22Rv1 (cell line): ENCODE measurements around the gene SLC2A11.
"Not testable (repeated sequence)": the region's sequence is repeated elsewhere in the genome, so short reads cannot be mapped to it uniquely, and the experiment has no call there.

Experiments used
- H3K27ac ChIP-seq: fragments of 450-650 bp; 2 replicates; pipeline ENCODE4 v1.5.1; 2017
- ZFX ChIP-seq: fragments of 450-650 bp; IDR thresholded peaks from 2 replicates; pipeline ENCODE4 v1.6.1; 2017; ENCODE audit warnings: antibody characterized with exemption, borderline replicate concordance
- TF ChIP-seq, protein P1 (sequence below): fragments of 450-650 bp; IDR thresholded peaks from 2 replicates; pipeline ENCODE4 v1.5.1; 2017; ENCODE audit warnings: mild to moderate bottlenecking

SLC2A11 gene

DNA sequence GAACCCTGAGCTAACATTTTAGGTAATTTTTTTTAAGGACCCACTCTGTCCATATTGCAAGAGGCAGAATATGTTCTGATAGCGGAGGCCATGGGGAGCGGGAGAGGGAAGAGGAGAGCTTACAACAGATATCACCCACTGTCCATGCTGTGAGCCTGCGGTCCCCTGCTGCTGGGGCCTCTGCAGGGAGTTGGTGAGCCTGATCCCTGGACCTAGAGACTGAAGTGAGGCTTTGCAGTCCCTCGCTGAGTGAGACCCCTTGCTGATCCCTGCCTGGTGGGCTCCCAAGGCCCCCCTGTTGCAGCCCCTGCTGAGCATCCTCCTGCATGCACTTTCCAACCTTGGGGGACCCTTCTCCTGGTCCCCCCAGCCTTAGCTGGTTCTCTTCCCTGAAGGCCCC is 49.0 kb downstream of the SLC2A11 start:
- H3K27ac ChIP-seq, result no peak overlapping the region
- TF ChIP-seq ZFX, result no peak
- TF ChIP-seq, protein P1, sequence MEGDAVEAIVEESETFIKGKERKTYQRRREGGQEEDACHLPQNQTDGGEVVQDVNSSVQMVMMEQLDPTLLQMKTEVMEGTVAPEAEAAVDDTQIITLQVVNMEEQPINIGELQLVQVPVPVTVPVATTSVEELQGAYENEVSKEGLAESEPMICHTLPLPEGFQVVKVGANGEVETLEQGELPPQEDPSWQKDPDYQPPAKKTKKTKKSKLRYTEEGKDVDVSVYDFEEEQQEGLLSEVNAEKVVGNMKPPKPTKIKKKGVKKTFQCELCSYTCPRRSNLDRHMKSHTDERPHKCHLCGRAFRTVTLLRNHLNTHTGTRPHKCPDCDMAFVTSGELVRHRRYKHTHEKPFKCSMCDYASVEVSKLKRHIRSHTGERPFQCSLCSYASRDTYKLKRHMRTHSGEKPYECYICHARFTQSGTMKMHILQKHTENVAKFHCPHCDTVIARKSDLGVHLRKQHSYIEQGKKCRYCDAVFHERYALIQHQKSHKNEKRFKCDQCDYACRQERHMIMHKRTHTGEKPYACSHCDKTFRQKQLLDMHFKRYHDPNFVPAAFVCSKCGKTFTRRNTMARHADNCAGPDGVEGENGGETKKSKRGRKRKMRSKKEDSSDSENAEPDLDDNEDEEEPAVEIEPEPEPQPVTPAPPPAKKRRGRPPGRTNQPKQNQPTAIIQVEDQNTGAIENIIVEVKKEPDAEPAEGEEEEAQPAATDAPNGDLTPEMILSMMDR, result no peak

DNA sequence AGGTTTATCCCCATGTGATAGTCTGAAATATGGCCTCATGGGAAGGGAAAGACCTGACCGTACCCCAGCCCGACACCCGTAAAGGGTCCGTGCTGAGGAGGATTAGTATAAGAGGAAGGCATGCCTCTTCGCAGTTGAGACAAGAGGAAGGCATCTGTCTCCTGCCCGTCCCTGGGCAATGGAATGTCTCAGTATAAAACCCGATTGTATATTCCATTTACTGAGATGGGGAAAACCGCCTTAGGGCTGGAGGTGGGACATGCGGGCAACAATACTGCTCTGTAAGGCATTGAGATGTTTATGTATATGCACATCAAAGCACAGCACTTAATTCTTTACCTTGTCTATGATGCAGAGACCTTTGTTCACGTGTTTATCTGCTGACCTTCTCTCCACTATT is 49.7 kb downstream of the SLC2A11 start:
- H3K27ac ChIP-seq, result not testable (repeated sequence)

GRCh38 chr22:23908587-23909205 is 51.0 kb downstream of the SLC2A11 start:
- TF ChIP-seq, protein P1, result no peak
- TF ChIP-seq ZFX, result no peak
- H3K27ac ChIP-seq, result peak overlapping the region; percentile 26; the same call in 1 of the 2 replicates

- peak overlapping the region; percentile 26; the same call in 1 of the 2 replicates for H3K27ac ChIP-seq
- TF ChIP-seq, protein P1, result no peak
- TF ChIP-seq ZFX, result no peak
These were observed 51.7 kb downstream of the SLC2A11 start for GRCh38 chr22:23909296-23909898.

- no peak for TF ChIP-seq ZFX
- TF ChIP-seq, protein P1, result no peak
- H3K27ac ChIP-seq, result no peak overlapping the region
These were observed 53.0 kb downstream of the SLC2A11 start for GRCh38 chr22:23910496-23911190.

GRCh38 chr22:23911318-23911980 is 53.8 kb downstream of the SLC2A11 start:
- H3K27ac ChIP-seq, result no peak overlapping the region
- TF ChIP-seq, protein P1, result no peak
- no peak for TF ChIP-seq ZFX

DNA sequence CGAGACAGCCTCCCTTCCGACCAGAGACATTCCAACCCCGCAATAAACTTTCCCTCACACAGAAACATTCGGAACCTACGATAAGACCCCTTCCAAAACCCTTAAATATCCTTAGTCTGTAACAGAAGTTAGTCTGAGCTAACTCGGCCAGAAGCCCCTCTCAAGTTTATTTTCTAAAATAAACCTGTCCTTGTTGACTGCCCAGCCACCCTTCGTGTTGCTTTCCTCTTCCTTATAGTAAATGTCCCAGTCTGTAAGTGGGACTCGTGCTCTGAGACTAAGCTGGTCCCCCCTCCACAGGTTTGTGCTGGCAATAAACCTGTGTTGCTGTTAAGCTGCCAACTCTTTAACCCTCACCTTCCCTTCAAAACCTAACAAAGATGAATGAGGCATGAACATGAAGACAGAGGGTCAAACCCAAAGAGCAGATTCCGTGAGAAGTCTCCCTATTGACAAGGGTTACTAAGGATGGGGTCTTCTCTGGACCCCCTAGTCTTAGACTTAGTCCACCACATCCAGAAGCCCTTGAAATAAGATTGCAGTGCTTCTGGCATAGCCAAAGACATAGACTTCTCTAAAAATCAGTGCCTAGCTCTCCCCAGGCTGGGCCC is 54.7 kb downstream of the SLC2A11 start:
- peak overlapping the region; percentile 84; the same call in 1 of the 2 replicates for H3K27ac ChIP-seq
- TF ChIP-seq ZFX, result no peak
- TF ChIP-seq, protein P1, result no peak
